GM21367 (cell line): ENCODE results near the gene PPFIA3.

ENCODE experiments used
- ATAC-seq: cut with Tn5 transposase; IDR thresholded peaks from one replicate; pipeline ENCODE4 v1.9.1; 2021; ENCODE audit not compliant: unreplicated experiment

The PPFIA3 gene

DNA sequence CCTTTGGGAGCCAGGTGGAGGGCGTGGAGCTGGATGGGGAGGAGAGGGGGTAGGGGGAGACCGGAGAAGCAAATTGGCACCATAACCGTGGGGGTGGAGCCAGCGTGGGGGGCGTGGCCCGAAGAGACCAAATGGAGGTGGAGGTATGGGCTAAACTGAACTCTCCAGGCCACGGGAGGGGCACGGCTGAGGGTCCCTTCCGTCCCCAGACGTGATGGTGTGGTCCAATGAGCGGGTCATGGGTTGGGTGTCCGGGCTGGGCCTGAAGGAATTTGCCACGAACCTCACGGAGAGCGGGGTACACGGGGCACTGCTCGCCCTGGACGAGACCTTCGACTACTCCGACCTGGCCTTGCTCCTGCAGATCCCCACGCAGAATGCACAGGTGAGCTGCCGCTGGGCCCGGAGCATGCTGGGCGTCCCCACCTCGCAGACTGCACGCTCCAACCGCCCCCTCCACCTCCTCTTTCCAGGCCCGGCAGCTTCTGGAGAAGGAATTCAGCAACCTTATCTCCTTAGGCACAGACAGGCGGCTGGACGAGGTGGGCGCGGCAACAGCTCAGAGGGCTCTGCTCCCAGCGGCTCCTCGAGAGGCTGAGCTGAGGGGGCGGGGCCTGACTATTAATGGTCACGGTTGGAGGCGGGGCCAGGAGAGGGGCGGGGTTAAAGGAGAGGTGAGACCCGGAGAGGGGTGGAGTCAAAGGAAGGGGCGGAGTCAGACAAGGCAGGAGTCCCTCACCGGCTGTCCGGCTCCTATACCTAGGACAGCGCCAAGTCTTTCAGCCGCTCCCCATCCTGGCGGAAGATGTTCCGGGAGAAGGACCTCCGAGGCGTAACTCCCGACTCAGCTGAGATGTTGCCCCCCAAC, 29.7 kb downstream of the PPFIA3 start:
- ATAC-seq: no peak

DNA sequence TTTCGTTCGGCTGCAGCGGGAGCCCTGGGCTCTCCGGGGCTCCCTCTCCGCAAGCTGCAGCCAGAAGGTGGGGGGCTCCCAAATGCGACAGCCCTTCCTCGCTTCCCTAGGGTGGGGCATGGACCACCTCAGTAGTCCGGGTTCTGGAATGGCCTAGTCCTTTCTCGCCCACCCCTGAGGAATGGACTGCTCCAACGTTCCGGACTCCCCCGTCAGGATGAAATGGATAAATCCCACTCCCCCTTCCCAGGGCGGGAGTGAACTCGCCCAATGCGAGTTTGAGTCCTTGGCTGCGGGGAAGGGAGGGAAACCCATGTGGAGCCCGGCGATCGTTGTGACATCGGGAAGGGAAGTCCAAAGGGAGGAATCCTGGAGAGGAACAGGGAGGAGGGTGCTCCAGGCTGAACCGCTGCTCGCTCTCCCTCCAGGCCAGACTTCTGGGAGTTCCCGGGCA, 30.3 kb downstream of the PPFIA3 start:
- ATAC-seq: no peak

DNA sequence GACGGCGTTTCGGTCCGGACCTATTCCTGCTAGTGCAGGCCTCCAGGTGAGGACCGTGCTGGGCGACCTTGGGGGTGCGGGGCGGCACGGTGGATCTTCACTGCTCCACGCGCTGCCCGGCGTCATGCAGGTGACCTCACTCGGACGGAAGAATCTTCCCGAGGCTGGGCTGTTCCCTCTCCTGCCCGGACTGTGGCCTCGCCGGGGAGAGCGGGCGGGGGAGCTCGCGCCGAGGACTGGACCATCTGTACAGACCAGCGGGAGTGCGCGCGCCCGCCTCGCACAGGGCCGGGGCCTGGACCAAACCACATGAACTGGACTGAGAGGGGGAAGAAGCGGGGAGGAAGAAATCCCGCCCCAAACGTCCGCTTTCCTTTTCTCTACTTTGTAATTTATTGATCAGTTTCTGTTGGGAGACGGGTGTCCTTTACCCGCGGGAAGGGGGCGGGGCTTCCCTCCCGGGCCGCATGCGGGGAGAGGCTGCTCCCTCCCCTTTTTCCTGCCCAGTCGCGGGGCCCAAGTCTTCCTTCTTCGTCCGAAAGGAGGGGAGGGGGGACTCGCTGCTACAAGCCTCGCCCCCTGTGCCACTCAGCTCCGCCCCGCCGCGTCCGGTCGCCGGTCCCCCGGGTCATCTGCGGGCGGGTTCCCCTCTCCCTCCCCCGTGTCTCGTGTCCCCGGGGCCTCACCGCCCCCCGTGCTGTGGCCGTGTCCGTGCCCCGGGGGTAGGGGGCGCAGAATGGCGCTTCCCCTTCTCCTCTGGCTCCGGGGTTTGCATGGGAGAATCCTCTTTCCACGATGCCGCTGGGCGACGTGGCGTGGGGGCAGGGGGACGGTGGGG, 31.0 kb downstream of the PPFIA3 start:
- ATAC-seq: no peak

DNA sequence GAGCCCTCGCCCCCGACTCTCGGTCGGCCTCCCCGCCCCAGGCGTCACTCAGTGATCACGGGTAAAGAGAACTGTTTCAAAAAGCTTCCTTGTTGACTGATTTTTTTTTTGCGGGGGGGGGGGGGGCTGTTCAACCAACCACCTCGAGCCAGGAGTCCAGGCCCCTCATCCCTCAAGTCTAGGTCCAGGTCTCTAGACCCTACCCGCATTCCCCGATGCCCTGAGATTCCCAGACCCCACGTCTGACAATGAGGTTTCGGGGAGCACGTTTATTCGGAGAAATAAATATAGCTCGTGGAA, 31.6 kb downstream of the PPFIA3 start:
- no peak for ATAC-seq

DNA sequence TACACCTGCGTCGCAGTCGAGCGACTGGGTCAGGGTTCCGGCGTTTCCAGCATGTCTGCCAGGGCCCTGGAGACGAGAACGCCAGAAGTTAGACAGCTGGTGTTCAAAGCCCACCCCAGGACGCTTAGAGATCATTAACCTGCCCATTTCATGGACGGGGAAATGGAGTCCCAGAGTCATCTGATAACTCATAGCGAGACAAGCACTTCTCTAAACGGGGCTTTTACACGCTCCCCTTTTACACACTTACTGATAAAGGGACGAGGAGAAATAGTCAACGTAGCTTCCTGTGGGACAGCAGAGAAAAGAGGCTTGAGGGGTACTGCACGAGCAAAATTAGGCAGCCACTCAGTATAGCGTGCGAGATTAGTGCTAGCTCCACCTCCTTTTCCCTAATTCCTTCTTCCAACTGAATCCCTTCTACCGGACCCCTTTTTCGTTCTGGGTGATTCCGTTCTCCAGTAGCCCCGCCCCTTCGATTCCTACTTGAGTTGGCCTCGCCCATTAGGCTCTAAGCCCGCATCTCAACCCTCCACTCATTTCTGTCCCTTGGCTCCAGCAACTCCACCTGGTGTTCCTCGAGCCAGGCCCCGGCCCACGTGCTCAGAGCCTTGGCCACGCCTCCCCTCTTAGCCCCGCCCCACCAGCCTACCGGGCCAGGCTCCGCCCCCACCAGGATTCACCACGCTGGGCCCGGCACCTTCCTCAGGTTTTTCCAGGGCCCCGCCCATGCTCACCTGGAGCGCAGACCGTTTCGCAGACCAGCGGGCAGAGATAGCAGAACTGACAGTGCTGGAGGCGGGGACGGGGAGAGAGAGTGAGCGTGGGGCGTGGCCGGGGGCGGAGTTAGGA, 32.1 kb downstream of the PPFIA3 start:
- no peak for ATAC-seq

DNA sequence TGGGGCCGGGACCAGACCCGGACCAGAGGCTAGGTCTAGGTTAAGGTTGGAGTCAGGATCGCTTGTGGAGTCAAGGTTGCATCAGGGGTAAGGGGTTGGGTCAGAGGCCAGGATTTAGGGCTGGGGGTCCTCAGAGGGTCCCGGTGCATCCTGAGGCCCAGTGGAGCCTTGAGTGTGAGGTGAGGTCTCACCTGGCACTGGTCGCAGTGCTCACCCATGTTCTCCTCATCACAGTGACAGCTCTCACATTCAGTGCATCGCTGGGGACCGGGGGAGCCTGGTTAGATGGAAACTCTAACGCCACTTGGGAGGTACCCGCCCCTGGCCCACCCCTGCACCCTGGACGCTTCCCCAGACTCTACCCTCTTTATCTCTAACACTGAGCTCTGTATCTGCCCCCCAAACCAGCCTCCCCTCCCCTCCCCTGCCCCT, 32.8 kb downstream of the PPFIA3 start:
- ATAC-seq: no peak

DNA sequence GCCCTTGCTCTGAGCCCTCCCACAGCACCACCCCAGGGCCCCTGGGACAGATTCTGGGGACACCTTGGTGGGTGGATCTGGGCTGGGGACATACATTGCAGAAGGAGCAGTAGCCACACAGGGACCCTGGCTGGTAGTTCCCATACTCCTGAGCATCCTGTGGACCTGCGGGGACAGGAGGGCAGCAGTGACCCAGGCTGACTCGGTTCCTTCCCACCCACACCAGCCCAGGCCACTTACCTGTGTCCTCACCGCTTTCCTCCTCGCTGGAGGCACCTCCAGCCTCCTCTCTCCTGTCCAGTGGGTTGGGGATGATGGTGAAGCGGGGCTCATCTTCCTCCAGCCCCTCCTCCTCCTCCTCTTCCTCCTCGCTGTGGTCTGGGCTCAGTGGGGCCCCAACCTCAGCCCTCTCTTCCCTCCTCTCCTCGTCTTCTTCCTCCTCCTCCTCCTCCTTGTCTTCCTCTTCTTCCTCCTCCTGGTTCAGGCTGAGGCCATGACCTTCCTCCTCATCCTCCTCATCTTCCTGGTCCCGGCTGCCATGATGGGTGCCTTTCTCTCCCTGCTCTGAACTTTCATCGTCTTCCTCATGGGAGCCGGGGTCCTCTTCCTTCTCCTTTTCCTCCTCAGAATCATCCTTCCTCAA, 33.9 kb downstream of the PPFIA3 start:
- ATAC-seq: no peak

DNA sequence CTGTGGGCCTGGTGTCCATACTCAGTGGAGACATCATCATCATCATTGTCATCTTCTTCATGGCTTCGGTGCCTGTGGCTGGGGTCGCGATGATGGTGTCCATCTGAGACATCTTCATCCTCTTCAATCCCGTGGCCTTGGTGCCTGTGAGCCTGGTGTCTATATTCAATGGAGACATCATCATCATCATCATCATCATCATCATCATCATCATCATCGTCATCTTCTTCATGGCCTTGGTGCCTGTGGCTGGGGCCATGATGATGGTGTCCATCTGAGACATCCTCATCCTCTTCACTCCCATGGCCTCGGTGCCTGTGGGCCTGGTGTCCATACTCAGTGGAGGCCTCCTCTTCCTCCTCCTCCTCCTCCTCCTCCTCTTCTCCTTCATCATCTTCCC, 34.9 kb downstream of the PPFIA3 start:
- no peak for ATAC-seq

DNA sequence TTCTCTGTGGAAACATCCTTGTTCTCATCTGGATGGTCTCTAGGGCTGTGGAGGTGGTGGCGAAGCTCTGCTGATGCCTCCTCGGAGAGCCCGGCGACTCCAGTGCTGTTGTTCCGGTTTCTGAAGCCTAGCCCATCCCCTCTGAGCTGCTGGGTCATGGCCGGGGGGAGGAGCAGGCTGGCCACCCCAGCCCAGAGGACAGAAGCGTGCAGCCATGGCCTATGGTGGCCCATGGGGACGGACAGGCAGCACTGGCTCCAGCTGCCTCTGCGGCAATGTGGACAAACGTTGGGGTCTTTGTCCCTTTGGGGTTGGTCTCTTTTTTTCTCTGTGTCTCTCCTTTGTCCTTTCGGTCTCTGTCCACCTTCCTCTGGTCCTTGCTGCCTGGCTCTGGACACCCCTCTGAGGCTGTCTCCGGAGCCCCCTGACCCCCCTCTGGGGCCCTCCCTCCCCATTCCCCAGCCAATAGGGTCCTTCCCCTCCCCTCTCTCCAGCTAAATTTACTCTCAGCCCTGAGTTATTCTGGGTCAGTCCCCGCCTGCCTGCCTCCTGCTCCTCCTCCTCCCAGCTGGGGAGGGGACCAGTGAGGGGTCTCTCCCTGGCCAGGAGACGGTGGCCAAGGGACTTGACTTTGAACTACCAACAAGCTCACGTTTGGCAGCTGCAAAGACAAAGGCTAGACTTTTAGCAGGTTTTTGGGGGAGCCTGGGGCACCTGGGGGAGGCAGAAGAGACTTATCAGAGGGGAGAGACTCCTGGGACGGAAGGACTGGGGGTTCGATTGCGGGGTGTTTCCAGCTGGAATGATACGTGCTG, 35.9 kb downstream of the PPFIA3 start, which contains the start of gene HRC:
HRC (minus strand) TSS at position 392 of the 815 bp plus-strand sequence; CDS start at position 233, 159 bp downstream.
- ATAC-seq: no peak

DNA sequence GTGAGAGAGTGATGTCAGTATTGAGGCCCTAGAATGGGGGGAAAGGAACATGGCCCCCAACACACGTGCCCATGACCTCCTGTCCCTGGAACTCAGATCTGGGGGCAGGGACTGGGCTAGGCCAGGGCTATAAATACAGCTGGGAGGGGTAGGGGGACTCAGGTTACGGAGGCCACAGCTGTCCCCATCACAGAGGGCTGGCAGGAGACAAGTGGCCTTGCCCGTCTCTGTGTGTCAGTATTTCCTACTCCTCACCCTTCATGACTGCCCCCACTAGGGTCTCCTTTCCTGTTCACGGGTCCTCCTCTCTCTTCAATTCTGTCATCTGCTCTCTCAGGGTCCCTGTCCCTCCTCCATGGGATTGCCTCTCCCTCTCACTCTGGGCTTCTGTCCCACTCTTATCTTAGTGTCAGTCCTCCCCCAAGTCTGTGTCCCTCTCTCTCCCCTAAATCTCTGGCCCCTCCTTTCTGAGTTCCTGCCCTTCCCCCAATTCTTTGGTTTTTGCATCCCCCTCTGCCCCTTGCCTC, 36.5 kb downstream of the PPFIA3 start:
- ATAC-seq: no peak

DNA sequence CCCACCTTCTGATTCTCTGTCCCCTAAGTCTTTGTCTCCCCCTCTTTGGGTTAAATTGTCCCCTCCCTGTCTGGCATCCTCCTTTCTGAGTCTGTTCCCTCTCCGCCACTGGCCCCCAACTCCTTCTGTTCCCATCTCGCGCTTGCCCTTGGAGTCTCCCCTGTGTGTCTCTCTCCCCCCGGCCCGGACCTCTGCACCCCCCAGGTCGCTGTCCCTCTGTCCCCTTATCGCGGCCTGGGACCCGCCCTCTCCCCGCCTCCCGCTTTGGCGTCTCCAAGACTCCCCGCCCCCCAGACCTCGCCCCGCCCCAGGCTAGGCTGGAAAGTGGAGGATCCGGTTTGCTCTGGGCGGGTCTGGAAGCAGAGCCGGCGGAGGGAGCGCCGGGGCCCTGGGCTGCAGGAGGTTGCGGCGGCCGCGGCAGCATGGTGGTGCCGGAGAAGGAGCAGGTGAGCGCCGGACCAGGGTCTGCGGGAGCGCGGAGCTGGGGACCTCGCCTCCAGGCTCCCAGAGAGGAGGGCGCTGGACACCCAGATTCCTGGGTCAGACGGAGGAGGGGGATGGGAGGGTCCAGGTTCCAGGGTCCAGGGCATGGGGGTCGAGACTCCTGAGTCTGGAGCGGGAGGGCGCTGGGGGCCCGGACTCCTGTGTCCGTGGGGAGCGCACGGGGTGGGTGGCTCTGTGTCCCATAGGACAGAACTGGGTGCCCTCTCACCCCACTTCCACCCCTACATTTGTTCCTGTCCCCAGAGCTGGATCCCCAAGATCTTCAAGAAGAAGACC, 38.3 kb downstream of the PPFIA3 start, which contains the start of gene TRPM4:
TRPM4 (plus strand) TSS at position 348 of the 780 bp plus-strand sequence; CDS start at position 423, 75 bp downstream.
- ATAC-seq: no peak

DNA sequence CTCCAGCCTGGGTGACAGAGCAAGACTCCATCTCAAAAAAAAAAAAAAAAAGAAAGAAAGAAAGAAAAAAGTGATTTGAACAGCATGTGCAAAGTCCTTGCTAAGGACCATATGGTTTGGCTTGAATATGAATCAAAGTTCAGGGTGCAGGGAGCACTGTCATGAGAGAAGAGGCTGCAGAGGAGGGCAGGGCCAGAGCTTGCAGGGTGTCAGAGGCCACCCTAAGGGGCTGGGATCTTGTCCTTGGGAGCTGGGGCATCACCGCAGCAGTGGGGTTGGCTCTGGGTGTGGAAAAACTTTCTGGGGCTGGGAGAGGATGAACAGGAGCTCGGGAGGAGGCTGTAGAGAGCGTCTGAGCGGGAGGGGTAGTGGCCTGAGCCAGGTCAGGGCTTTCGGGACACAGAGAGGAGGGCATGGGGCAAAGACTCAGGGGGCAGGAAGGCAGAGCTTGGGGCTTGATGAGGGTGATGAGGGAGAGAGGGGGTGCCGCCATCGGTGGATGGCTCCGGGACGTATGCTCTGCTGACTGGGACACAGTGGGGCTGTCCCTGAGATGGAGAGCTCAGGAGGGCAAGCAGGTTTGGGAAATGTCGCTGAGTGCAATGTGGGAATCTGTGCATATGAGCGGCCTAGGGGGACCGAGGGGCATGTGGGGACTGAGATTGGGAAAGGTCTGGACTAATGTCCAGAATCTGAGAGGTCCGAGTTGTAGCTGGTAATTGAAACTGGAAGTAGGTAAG, 41.3 kb downstream of the PPFIA3 start:
- no peak for ATAC-seq

DNA sequence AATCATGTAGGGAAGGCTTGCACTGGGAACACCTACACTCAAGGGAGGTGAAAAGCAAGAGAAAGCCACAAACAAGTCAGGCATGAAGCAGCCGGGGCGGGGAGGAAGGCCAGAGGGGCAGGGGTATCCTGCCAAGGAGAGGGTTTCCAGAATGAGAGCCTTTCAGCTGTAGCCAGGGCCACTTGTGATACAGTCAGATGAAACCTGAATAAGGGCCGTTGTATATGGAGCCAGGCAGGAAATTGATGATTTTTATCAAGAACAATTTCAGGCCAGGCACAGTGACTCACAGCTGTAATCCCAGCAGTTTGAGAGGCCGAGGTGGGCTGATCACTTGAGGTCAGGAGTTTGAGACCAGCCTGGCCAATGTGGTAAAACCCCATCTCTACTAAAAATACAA, 42.6 kb downstream of the PPFIA3 start:
- no peak for ATAC-seq

DNA sequence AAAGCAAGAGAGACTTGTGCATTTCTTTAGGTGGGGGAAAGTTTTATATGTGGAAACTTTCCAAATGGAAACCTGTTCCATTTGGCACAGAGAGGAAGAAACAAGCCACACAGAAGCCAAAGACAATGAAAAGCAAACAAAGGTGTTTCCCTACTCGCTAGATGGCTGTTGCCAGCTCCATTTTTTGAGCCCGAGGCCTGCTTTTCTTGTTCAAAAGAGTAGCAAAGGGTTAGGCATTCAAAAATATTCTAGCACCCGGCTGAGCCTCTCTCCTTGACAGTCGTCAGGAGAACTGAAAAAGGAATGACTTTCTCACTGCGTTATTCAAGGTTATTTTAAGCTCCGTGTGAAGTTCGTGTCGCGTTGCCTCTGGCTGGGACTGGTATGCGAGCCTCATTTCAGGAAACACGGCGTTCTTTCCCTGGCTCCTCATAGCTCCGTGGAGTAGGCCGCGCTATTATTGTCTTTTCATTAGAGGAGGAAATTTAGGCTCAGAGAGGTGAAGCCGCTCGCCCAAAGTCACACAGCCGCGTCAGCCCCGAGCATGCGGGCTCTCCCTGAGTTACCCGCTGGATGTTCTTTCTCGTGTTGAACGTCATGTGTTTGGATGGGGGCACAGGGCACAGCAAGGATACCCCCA, 45.9 kb downstream of the PPFIA3 start:
- ATAC-seq: no peak

DNA sequence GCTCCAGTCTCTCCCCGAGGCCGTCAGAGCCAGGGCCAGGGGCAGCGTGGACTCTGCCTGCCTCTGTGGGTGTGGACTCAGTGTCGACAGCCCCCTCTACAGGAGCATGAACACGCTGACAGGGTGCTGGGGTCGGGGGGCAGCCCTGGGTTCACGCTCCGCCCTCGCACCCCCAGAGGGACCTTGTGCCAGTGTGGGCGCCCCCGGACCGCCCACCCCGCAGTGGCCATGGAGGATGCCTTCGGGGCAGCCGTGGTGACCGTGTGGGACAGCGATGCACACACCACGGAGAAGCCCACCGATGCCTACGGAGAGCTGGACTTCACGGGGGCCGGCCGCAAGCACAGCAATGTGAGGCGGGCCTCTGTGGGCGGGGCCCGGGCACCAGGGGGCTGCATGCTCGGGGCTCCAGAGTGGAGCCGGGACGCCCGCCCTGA, 46.5 kb downstream of the PPFIA3 start:
- ATAC-seq: no peak

DNA sequence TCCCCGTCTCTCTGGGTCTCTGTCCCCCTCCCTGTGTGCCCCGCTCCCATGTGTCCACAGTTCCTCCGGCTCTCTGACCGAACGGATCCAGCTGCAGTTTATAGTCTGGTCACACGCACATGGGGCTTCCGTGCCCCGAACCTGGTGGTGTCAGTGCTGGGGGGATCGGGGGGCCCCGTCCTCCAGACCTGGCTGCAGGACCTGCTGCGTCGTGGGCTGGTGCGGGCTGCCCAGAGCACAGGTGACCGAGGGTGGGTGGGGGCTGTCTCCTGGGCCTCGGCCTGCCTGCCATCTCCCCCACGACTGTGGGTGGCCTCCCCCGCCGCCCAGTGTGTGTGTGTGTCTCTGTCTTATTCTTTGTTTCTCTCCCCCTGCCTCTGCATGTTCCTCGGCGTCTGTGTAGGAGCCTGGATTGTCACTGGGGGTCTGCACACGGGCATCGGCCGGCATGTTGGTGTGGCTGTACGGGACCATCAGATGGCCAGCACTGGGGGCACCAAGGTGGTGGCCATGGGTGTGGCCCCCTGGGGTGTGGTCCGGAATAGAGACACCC, 48.6 kb downstream of the PPFIA3 start:
- no peak for ATAC-seq

DNA sequence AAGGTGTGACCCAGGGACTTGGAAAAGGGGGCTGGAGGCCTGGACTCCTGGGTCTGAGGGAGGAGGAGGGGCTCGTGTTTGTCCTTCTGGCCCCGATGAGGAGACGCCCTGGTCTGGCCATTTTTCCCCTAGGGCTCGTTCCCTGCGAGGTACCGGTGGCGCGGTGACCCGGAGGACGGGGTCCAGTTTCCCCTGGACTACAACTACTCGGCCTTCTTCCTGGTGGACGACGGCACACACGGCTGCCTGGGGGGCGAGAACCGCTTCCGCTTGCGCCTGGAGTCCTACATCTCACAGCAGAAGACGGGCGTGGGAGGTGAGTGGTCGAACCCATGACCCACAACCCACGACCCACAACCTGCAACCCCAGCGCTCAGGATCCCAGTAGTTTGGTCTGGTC, 49.1 kb downstream of the PPFIA3 start:
- no peak for ATAC-seq
